Measurements from ENCODE around the gene CCNI. TPM values are rescaled to one million over a fixed set of nuclear protein-coding genes. Genes with fewer than 3 reads are reported as not detected.

CCNI gene
- total RNA-seq, 1 experiment from 2014 or later, result 213 TPM

- ChIA-PET POLR2A (interaction anchor here (0.6 to 1.9 kb wide), 3 partner anchors 19 to 414 kb away, joined by 3 to 5 read pairs (median 5); no protein-coding TSS in a partner anchor), CTCF (interaction anchor here (0.5 to 2.5 kb wide), 35 partner anchors 9 to 705 kb away, joined by 3 to 56 read pairs (median 5); partner anchors contain the start of genes CCNG2 and CCNI)
- no peaks in the 10 kb centered on the region for H3K9me3 Mint-ChIP-seq
- no peaks in the 10 kb centered on the region for H3K27me3 Mint-ChIP-seq (ENCODE audit: low read depth)
- peaks cover 8% of the 10 kb centered on the region for H3K4me1 Mint-ChIP-seq
- DNase-seq (ENCODE audit: low spot score) (peak; percentile 77), ATAC-seq (peak; percentile 99)
- no peaks in the 10 kb centered on the region for H3K36me3 Mint-ChIP-seq
- no peak overlapping the region for H3K4me3 Mint-ChIP-seq
- no peak overlapping the region for H3K27ac Mint-ChIP-seq
- TF ChIP-seq ZNF671 (CRISPR knock-in tag; IDR thresholded peaks at IDR 0.05), result no peak
- no peak for TF ChIP-seq MYBL2 (CRISPR knock-in tag; IDR thresholded peaks at IDR 0.05)
- TF ChIP-seq ZNF232 (CRISPR knock-in tag; IDR thresholded peaks at IDR 0.05), result no peak
- TF ChIP-seq, protein P1, sequence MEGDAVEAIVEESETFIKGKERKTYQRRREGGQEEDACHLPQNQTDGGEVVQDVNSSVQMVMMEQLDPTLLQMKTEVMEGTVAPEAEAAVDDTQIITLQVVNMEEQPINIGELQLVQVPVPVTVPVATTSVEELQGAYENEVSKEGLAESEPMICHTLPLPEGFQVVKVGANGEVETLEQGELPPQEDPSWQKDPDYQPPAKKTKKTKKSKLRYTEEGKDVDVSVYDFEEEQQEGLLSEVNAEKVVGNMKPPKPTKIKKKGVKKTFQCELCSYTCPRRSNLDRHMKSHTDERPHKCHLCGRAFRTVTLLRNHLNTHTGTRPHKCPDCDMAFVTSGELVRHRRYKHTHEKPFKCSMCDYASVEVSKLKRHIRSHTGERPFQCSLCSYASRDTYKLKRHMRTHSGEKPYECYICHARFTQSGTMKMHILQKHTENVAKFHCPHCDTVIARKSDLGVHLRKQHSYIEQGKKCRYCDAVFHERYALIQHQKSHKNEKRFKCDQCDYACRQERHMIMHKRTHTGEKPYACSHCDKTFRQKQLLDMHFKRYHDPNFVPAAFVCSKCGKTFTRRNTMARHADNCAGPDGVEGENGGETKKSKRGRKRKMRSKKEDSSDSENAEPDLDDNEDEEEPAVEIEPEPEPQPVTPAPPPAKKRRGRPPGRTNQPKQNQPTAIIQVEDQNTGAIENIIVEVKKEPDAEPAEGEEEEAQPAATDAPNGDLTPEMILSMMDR (IDR thresholded peaks at IDR 0.05), result peak; percentile 82
- TF ChIP-seq, protein P2, sequence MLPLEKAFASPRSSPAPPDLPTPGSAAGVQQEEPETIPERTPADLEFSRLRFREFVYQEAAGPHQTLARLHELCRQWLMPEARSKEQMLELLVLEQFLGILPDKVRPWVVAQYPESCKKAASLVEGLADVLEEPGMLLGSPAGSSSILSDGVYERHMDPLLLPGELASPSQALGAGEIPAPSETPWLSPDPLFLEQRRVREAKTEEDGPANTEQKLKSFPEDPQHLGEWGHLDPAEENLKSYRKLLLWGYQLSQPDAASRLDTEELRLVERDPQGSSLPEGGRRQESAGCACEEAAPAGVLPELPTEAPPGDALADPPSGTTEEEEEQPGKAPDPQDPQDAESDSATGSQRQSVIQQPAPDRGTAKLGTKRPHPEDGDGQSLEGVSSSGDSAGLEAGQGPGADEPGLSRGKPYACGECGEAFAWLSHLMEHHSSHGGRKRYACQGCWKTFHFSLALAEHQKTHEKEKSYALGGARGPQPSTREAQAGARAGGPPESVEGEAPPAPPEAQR (CRISPR knock-in tag; IDR thresholded peaks at IDR 0.05), result no peak
- no peak for TF ChIP-seq ZNF317 (CRISPR knock-in tag; IDR thresholded peaks at IDR 0.05; ENCODE audit: borderline replicate concordance, low read depth)
- no peak for TF ChIP-seq ZNF138 (CRISPR knock-in tag; conservative IDR thresholded peaks at IDR 0.05)
- no peak for TF ChIP-seq ATF6 (CRISPR knock-in tag; IDR thresholded peaks at IDR 0.05)
Observed at GRCh38 chr4:77095101-77095821, 19.5 kb upstream of the CCNI start.

GRCh38 chr4:77094496-77094895, 18.7 kb upstream of the CCNI start:
- ChIA-PET CTCF (interaction anchor here (0.5 to 2.5 kb wide), 17 partner anchors 9 to 705 kb away, joined by 3 to 56 read pairs (median 6); partner anchors contain the start of genes CCNG2 and CCNI), POLR2A (interaction anchor here (0.6 to 1.9 kb wide), 2 partner anchors 18 to 413 kb away, joined by 3 to 5 read pairs; no protein-coding TSS in a partner anchor)
- no peaks in the 10 kb centered on the region for H3K9me3 Mint-ChIP-seq
- peaks cover 4% of the 10 kb centered on the region for H3K4me1 Mint-ChIP-seq
- no peaks in the 10 kb centered on the region for H3K36me3 Mint-ChIP-seq
- H3K27ac Mint-ChIP-seq, result no peak overlapping the region
- H3K4me3 Mint-ChIP-seq, result no peak overlapping the region
- ATAC-seq, result no peak
- no peaks in the 10 kb centered on the region for H3K27me3 Mint-ChIP-seq (ENCODE audit: low read depth)
- no peak for DNase-seq (ENCODE audit: low spot score)
- TF ChIP-seq FOXJ3 (CRISPR knock-in tag; IDR thresholded peaks at IDR 0.05; ENCODE audit: borderline replicate concordance) (no peak), ZNF671 (CRISPR knock-in tag; IDR thresholded peaks at IDR 0.05) (no peak), ESRRA (CRISPR knock-in tag; IDR thresholded peaks at IDR 0.05; ENCODE audit: borderline replicate concordance) (no peak), HMGA2 (CRISPR knock-in tag; IDR thresholded peaks at IDR 0.05) (no peak), ZNF138 (CRISPR knock-in tag; conservative IDR thresholded peaks at IDR 0.05) (no peak), ATF3 (CRISPR knock-in tag; conservative IDR thresholded peaks at IDR 0.05) (no peak), FOXP1 (CRISPR knock-in tag; IDR thresholded peaks at IDR 0.05; ENCODE audit: borderline replicate concordance) (no peak), ZBTB21 (CRISPR knock-in tag; IDR thresholded peaks at IDR 0.05; ENCODE audit: borderline replicate concordance) (no peak), TEAD1 (CRISPR knock-in tag; IDR thresholded peaks at IDR 0.05) (no peak), CBFB (CRISPR knock-in tag; IDR thresholded peaks at IDR 0.05; ENCODE audit: low read depth) (no peak)
- TF ChIP-seq, protein P3, sequence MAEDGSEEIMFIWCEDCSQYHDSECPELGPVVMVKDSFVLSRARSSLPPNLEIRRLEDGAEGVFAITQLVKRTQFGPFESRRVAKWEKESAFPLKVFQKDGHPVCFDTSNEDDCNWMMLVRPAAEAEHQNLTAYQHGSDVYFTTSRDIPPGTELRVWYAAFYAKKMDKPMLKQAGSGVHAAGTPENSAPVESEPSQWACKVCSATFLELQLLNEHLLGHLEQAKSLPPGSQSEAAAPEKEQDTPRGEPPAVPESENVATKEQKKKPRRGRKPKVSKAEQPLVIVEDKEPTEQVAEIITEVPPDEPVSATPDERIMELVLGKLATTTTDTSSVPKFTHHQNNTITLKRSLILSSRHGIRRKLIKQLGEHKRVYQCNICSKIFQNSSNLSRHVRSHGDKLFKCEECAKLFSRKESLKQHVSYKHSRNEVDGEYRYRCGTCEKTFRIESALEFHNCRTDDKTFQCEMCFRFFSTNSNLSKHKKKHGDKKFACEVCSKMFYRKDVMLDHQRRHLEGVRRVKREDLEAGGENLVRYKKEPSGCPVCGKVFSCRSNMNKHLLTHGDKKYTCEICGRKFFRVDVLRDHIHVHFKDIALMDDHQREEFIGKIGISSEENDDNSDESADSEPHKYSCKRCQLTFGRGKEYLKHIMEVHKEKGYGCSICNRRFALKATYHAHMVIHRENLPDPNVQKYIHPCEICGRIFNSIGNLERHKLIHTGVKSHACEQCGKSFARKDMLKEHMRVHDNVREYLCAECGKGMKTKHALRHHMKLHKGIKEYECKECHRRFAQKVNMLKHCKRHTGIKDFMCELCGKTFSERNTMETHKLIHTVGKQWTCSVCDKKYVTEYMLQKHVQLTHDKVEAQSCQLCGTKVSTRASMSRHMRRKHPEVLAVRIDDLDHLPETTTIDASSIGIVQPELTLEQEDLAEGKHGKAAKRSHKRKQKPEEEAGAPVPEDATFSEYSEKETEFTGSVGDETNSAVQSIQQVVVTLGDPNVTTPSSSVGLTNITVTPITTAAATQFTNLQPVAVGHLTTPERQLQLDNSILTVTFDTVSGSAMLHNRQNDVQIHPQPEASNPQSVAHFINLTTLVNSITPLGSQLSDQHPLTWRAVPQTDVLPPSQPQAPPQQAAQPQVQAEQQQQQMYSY (CRISPR knock-in tag; IDR thresholded peaks at IDR 0.05), result no peak
